Mesenteric fat pad (tissue), 1 donor: ENCODE results near the gene CEP19. TPM values are rescaled to one million over a fixed set of nuclear protein-coding genes. Genes with fewer than 3 reads are reported as not detected.
A peak's percentile ranks its signal among the peaks of the same experiment; 100 is the strongest.
"Not testable (repeated sequence)": the region's sequence is repeated elsewhere in the genome, so short reads cannot be mapped to it uniquely, and the experiment has no call there.

Experiments
- DNase-seq: peaks from one replicate; pipeline ENCODE4 v3.0.0-alpha.2; 2020; ENCODE audit warnings: low spot score
- long read RNA-seq: library from polyadenylated mRNA; unstranded; transcript quantifications from one replicate; pipeline ENCODE4 v2.0.0, GENCODE V29; 2020
- total RNA-seq: library from RNA; stranded (reverse); fragmentation: NEBNext Ultra II Directional; extraction: Animal tissue kit (Norgen Biotek cat#: 25700); gene quantifications from one replicate; pipeline ENCODE4 v1.2.1, GENCODE V29; 2021
- donor health status: DM: yes; HTN: yes; CAD: no.

CEP19 gene
- 1.3 TPM for total RNA-seq
- long read RNA-seq, transcript CEP19-202 (3 exons, 2,201 nt), result major isoform, 11 of 13 reads
- long read RNA-seq, partial matches to known transcripts, result 1 of 13 reads
- long read RNA-seq, other reads (novel, unspliced or antisense), result 0 of 13 reads

- DNase-seq, result peak; percentile 98
These were observed at the start of gene CEP19, which contains the start of gene PIGX for GRCh38 chr3:196711838-196712513. Gene CEP19, minus strand, starts transcription at chr3:196712250. Its CDS starts 3,593 bp downstream, at chr3:196708657. Gene PIGX, plus strand, starts transcription at chr3:196712377.

GRCh38 chr3:196757876-196758739 is 46.1 kb upstream of the CEP19 start:
- no peak for DNase-seq

- DNase-seq, result no peak
These were observed 44.7 kb upstream of the CEP19 start for GRCh38 chr3:196756732-196757131.

GRCh38 chr3:196754091-196754981 is 42.3 kb upstream of the CEP19 start:
- DNase-seq, result no peak

GRCh38 chr3:196753201-196753600 is 41.2 kb upstream of the CEP19 start:
- DNase-seq, result no peak

GRCh38 chr3:196749125-196749524 is 37.1 kb upstream of the CEP19 start:
- no peak for DNase-seq

- not testable (repeated sequence) for DNase-seq
These were observed 31.5 kb upstream of the CEP19 start for GRCh38 chr3:196743569-196743968.

GRCh38 chr3:196741249-196741889 is 29.3 kb upstream of the CEP19 start:
- DNase-seq, result no peak

GRCh38 chr3:196740481-196741248 is 28.6 kb upstream of the CEP19 start:
- DNase-seq, result no peak

- DNase-seq, result peak; percentile 97
These were observed 27.8 kb upstream of the CEP19 start, which contains the start of gene PAK2 for GRCh38 chr3:196739671-196740480. Gene PAK2, plus strand, starts transcription at chr3:196739857. Its CDS starts 42,790 bp downstream, at chr3:196782647.

GRCh38 chr3:196737655-196738054 is 25.6 kb upstream of the CEP19 start:
- DNase-seq, result no peak

- DNase-seq, result no peak
These were observed 24.8 kb upstream of the CEP19 start for GRCh38 chr3:196736670-196737374.

- DNase-seq, result no peak
These were observed 23.7 kb upstream of the CEP19 start for GRCh38 chr3:196735751-196736150.

- DNase-seq, result no peak
These were observed 15.0 kb upstream of the CEP19 start for GRCh38 chr3:196726788-196727675.

- no peak for DNase-seq
These were observed 9.0 kb upstream of the CEP19 start for GRCh38 chr3:196721097-196721496.

GRCh38 chr3:196717162-196717561 is 5.1 kb upstream of the CEP19 start:
- not testable (repeated sequence) for DNase-seq
